Neuron (in vitro differentiated cells): ENCODE results near the gene PDE3A.

Source experiments
- H2AFZ ChIP-seq: one replicate; pipeline ENCODE4 v1.6.1; 2013; ENCODE audit warnings: low read depth, mild to moderate bottlenecking, inconsistent platforms, low read length, moderate library complexity
- H3K27me3 ChIP-seq: one replicate; pipeline ENCODE4 v1.6.1; 2013; ENCODE audit warnings: low read length; ENCODE audit not compliant: insufficient read depth
- H3K36me3 ChIP-seq: one replicate; pipeline ENCODE4 v1.6.1; 2013; ENCODE audit warnings: low read length; ENCODE audit not compliant: insufficient read depth
- H3K4me1 ChIP-seq: one replicate; pipeline ENCODE4 v1.6.1; 2013; ENCODE audit warnings: low read length; ENCODE audit not compliant: insufficient read depth
- H3K4me3 ChIP-seq: 2 replicates; pipeline ENCODE4 v1.5.1; 2013; ENCODE audit warnings: mild to moderate bottlenecking, low read length, moderate library complexity
- H3K9me3 ChIP-seq: one replicate; pipeline ENCODE4 v1.6.1; 2013; ENCODE audit warnings: low read length

Gene PDE3A

DNA sequence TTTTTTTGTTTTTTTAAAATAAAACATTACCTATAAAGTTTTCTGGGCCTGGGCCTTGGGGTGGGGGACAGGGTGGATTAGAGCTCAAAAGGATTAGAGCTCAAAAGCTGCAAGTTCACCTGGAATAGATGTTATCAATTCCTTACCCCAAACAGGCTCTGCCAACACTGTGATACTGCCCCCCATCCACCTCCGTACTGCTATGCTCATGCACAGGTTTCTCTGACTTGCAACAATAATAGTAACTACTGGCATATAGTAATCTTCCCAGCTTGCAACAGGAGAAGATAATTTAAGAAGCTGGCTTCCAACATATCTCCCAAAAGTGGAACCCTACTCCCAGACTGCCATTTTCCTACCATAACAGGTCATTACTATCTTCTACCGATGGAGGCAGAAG lies 275.5 kb downstream of the PDE3A start:
- H3K9me3 ChIP-seq, result no peaks in the 10 kb centered on the region
- no peaks in the 10 kb centered on the region for H3K36me3 ChIP-seq
- no peak overlapping the region for H3K4me3 ChIP-seq
- no peaks in the 10 kb centered on the region for H3K4me1 ChIP-seq
- no peak overlapping the region for H2AFZ ChIP-seq
- H3K27me3 ChIP-seq, result no peaks in the 10 kb centered on the region

DNA sequence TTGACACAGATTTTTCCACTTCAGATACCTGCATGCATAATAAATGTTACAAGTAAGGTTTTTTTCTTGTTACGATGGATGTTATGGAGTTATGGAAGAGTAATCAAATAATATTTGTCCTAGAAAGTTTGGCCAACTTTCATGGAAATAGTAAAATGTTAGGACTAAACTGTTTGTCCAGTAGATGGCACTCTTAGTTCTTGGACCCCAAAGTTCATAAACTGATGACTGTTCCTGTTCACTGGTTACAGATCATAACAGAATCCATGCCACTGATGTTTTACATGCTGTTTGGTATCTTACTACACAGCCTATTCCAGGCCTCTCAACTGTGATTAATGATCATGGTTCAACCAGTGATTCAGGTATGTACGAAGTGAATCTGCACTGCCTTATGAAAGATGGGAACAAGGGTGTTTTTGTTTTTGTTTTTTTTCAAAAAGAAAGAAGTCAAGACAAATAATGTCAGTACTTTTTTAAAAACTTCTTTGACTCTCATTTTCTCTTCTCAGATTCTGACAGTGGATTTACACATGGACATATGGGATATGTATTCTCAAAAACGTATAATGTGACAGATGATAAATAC lies 278.0 kb downstream of the PDE3A start:
- Histone ChIP-seq H3K9me3 (no peaks in the 10 kb centered on the region), H3K36me3 (no peaks in the 10 kb centered on the region), H3K27me3 (no peaks in the 10 kb centered on the region), H3K4me1 (no peaks in the 10 kb centered on the region), H2AFZ (no peak overlapping the region), H3K4me3 (no peak overlapping the region)

DNA sequence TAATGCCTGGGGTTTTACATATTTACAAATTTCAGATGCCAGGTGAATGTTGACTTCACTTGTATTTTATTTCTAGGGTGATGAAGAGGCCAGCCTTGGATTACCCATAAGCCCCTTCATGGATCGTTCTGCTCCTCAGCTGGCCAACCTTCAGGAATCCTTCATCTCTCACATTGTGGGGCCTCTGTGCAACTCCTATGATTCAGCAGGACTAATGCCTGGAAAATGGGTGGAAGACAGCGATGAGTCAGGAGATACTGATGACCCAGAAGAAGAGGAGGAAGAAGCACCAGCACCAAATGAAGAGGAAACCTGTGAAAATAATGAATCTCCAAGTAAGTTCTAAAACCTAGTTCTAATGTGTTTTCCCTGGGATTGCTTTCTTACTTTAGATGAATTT lies 285.5 kb downstream of the PDE3A start:
- Histone ChIP-seq H3K36me3 (no peaks in the 10 kb centered on the region), H2AFZ (no peak overlapping the region), H3K4me3 (no peak overlapping the region), H3K27me3 (no peaks in the 10 kb centered on the region), H3K9me3 (no peaks in the 10 kb centered on the region), H3K4me1 (peaks cover 10% of the 10 kb centered on the region)

DNA sequence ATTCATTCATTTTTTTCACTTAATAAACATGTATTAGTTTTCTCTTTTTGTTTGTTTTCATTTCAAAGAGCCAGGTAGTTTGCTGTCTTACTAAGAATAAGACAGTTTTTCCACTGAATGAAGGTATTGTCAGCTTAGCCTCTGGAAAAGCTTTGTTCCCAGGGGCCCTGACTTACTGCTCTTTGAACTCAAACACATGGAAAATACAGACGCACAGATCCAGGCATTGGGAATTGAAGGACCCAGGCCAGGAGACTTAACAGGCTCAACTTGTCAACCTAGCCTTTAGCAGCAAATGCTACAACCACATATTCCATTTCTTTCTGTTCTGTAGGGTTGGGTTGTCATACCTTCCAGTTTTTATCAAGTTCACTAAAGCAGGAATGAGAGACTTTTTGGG lies 288.3 kb downstream of the PDE3A start:
- Histone ChIP-seq H3K4me1 (peaks cover 10% of the 10 kb centered on the region), H3K9me3 (peaks cover 13% of the 10 kb centered on the region), H3K36me3 (no peaks in the 10 kb centered on the region), H3K4me3 (no peak overlapping the region), H2AFZ (no peak overlapping the region), H3K27me3 (no peaks in the 10 kb centered on the region)

DNA sequence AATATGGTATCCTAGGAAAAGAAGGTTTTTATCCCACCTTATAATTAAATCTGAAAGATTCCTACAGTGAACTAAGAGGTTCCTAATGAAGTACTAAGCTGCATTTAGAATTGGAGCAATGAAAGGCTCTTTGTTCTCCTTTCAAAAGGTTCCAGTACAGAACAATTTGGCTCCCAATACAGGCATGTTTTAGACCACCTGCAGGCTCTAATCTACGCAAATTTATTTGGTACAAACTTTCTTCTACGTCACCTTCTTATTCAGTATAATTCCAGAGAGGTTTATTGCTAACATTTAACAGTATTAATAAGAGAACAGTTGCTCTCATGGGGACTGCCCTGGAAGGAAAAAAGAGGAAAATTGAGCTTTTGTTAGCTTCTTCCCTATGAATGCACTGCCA lies 289.2 kb downstream of the PDE3A start:
- H3K36me3 ChIP-seq, result no peaks in the 10 kb centered on the region
- H3K27me3 ChIP-seq, result no peaks in the 10 kb centered on the region
- peaks cover 17% of the 10 kb centered on the region for H3K9me3 ChIP-seq
- H3K4me3 ChIP-seq, result no peak overlapping the region
- H3K4me1 ChIP-seq, result peaks cover 10% of the 10 kb centered on the region
- H2AFZ ChIP-seq, result no peak overlapping the region

DNA sequence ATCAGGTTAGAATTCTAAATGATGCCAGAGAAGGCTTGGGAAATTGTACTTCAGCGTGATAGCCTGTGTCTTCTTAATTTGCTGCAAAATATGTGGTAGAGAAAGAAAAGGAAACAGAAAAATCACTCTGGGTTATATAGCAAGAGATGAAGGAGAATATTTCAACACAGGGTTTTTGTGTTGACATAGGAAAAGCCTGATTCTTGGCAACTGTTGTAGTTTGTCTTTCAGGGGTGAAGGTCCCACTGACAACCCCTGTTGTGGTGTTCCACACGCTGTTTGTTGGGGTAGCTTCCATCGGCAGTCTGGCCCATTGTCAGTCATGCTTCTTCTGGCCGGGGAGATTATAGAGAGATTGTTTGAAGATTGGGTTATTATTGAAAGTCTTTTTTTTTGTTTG lies 313.0 kb downstream of the PDE3A start:
- Histone ChIP-seq H3K4me3 (no peak overlapping the region), H3K4me1 (no peaks in the 10 kb centered on the region), H2AFZ (no peak overlapping the region), H3K36me3 (no peaks in the 10 kb centered on the region), H3K27me3 (no peaks in the 10 kb centered on the region), H3K9me3 (peaks cover 2% of the 10 kb centered on the region)

DNA sequence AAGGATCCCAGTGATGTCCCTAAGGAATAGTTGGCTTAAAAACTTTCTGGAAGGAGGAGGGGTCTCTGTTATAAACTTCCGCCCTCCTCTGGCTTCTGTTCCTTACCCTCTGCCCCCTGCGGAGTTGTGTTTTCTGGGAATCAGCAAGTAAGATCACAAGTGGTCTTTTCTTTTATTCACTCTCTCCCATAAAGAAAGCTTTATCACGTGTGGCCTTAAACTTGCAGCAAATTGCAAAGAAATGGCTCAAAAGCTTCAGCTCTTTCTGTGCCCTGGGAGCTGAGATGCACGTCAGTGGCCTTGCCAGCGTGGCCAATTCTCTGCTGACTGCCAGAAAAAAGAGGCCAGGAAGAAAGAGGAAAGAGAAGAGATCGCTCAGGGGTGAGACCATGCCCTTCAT lies 326.9 kb downstream of the PDE3A start, which contains the start of gene SLCO1C1:
SLCO1C1 (plus strand) TSS at position 101 of the 400 bp plus-strand sequence. CDS start 4,245 bp downstream, outside the sequence.
- Histone ChIP-seq H3K36me3 (no peaks in the 10 kb centered on the region), H3K9me3 (no peaks in the 10 kb centered on the region), H3K4me1 (peaks cover 9% of the 10 kb centered on the region), H3K27me3 (no peaks in the 10 kb centered on the region), H3K4me3 (peak within 1 kb of the TSS; percentile 37), H2AFZ (peak within 1 kb of the TSS; percentile 69)

DNA sequence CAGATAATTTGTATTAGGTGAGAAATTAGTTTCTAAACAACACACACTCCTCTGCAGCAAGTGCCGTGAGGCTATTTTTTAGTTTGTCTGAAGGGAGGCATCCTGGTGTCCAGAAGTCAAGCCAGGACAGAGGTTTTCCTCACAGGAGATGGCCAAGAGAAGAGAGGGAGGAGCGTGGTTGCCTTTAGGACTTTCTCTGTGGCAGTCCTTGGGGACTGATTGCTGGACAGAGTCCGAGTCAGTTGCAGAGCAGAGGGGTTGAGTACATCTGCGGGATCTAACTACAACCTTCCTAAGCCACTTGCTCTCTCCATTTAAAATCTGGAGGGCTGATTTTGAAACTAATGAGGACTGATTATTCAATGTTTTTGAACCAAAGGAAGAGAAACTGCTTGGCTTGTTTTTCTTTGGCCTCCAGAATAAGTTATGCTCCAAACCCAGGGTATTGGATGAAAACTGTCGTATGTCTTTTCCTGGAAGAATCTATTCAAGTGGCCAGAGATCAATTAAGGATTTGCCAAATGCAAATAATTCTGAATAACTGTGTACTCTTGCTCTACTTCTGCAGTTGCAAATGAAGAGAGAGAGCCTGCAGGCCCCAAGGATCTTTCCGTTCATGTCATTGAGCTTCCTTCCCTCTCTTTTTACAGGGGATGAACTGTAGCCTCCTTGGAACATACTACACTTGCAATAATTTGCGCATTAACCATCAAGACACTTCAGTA lies 328.0 kb downstream of the PDE3A start:
- Histone ChIP-seq H3K36me3 (no peaks in the 10 kb centered on the region), H3K27me3 (no peaks in the 10 kb centered on the region), H3K4me1 (peaks cover 9% of the 10 kb centered on the region), H3K4me3 (no peak overlapping the region), H3K9me3 (no peaks in the 10 kb centered on the region), H2AFZ (peak overlapping the region; percentile 69)

DNA sequence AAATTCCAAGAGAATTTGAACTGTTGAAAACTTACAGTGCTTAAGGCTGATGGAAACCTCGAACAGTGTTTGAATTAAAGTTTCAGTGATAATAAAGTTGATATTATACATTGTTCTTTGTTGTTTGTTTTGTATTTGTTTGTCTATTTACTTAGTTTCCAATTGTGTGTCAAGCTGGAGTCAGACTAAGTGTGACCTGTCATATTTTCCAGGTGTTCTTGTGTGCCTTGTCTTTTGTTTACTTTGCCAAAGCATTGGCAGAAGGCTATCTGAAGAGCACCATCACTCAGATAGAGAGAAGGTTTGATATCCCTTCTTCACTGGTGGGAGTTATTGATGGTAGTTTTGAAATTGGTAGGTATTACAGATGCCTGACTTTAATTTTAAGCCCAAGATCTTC lies 332.8 kb downstream of the PDE3A start:
- H3K4me3 ChIP-seq, result no peak overlapping the region
- H3K36me3 ChIP-seq, result no peaks in the 10 kb centered on the region
- H3K9me3 ChIP-seq, result no peaks in the 10 kb centered on the region
- no peaks in the 10 kb centered on the region for H3K4me1 ChIP-seq
- no peaks in the 10 kb centered on the region for H3K27me3 ChIP-seq
- no peak overlapping the region for H2AFZ ChIP-seq

DNA sequence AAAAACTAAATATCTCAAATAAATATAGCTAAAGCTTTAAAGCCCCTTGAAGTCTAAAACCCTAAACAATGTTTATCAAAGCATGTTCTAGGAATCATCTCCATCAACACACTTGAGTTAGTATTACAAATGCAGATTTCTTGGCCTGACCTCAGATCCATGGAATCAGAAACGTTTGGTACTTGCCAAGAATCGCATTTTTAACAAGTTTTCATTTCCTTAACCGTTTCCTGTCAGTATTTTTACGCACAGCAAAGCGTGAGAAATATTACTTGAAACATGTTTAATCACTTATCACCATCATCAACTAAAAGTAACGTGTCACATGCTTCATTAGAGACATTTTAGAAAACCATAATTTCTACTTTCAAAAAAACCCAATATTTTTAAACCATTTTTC lies 336.5 kb downstream of the PDE3A start:
- H3K27me3 ChIP-seq, result no peaks in the 10 kb centered on the region

DNA sequence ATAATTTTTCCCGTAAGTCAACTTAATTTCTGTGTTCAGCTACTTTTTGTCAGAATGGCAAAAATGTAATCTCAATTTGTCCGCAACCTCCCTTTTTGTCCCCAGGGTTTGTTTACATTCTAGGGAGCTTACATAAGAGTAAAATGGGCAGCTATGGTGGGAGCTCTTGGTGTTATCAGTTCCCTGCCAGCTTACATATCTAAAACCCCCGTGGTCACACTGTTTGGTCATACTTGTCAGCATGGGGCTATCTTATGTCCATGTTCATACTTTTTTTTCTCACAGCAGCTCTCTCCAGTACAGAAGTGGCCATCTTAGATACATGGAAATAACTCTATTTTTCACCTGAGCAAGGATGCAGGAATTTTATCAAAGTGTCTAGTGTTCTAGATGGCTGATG lies 343.5 kb downstream of the PDE3A start:
- H3K9me3 ChIP-seq, result no peaks in the 10 kb centered on the region
- H3K36me3 ChIP-seq, result no peaks in the 10 kb centered on the region
- no peak overlapping the region for H3K4me3 ChIP-seq
- H3K4me1 ChIP-seq, result no peaks in the 10 kb centered on the region
- no peaks in the 10 kb centered on the region for H3K27me3 ChIP-seq
- H2AFZ ChIP-seq, result no peak overlapping the region

More for the DNA sequence above, 336.5 kb downstream of the PDE3A start:
- Histone ChIP-seq H2AFZ (no peak overlapping the region), H3K36me3 (no peaks in the 10 kb centered on the region), H3K9me3 (no peaks in the 10 kb centered on the region), H3K4me3 (no peak overlapping the region), H3K4me1 (no peaks in the 10 kb centered on the region)

DNA sequence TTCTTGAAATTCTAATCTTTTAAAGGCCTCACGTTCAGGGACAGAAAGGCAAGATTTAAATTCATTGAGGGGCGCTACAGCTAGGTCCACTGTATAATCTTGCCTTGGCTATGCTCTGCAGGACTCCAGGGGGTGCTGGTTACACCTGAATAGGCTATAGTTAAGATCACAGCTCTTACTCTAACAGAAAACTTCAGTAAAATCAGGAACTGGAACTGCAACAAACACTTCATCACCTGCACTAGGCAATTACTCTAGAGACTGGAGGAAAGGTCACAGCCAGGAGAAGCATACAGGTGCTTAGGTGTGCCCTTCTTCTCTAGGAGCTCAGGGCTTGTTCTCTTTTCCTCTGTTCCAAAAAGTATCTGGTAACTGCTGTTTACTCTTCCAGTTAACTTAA lies 347.7 kb downstream of the PDE3A start:
- Histone ChIP-seq H3K4me1 (no peaks in the 10 kb centered on the region), H3K9me3 (no peaks in the 10 kb centered on the region), H2AFZ (no peak overlapping the region), H3K4me3 (no peak overlapping the region), H3K36me3 (no peaks in the 10 kb centered on the region), H3K27me3 (no peaks in the 10 kb centered on the region)

DNA sequence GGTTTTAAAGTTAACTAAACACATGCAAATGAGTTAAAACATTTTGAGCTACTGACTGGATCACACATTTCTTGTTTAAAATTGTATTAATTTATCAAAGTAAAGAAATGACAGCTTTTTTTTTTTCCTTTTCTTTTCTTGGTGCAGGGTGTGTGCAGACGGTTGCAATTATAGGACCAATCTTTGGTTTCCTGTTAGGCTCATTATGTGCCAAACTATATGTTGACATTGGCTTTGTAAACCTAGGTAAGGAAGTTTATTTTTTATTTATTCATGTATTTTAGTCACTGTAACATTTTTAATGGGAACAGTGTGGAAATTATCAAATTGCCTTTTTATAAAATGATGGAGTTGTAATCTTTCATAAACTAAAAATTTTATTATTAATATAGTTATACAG lies 348.6 kb downstream of the PDE3A start:
- no peaks in the 10 kb centered on the region for H3K9me3 ChIP-seq
- H3K4me3 ChIP-seq, result no peak overlapping the region
- no peaks in the 10 kb centered on the region for H3K27me3 ChIP-seq
- H2AFZ ChIP-seq, result no peak overlapping the region
- no peaks in the 10 kb centered on the region for H3K36me3 ChIP-seq
- no peaks in the 10 kb centered on the region for H3K4me1 ChIP-seq

DNA sequence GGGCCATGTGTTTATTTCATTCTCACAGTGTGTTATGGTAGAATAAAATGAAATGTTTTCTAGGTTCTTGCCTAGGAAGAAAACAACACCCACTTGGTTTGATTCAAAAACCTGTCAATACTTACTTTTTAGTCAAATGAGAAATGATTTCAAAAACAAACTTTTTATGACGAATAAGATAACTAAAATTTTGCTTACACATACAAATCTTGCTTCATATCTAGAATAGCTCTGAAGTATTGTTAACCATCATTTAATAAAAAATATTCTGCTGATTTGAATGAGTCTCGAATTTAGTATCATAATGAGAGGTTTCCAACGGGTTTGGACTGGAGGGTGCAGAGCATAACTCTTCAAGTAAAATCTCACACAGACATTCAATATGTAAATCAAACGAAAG lies 350.0 kb downstream of the PDE3A start:
- H3K36me3 ChIP-seq, result no peaks in the 10 kb centered on the region
- H2AFZ ChIP-seq, result no peak overlapping the region
- no peaks in the 10 kb centered on the region for H3K27me3 ChIP-seq

More for the DNA sequence above, 350.0 kb downstream of the PDE3A start:
- no peaks in the 10 kb centered on the region for H3K9me3 ChIP-seq
- H3K4me1 ChIP-seq, result no peaks in the 10 kb centered on the region
- no peak overlapping the region for H3K4me3 ChIP-seq
